GM21619 (cell line): ENCODE results near the gene IGFBP2.

Experiments
- ATAC-seq: cut with Tn5 transposase; IDR thresholded peaks from one replicate; pipeline ENCODE4 v1.9.1; 2021; ENCODE audit not compliant: unreplicated experiment

Gene IGFBP2

GRCh38 chr2:216661051-216661450 is 27.8 kb downstream of the IGFBP2 start:
- no peak for ATAC-seq

DNA sequence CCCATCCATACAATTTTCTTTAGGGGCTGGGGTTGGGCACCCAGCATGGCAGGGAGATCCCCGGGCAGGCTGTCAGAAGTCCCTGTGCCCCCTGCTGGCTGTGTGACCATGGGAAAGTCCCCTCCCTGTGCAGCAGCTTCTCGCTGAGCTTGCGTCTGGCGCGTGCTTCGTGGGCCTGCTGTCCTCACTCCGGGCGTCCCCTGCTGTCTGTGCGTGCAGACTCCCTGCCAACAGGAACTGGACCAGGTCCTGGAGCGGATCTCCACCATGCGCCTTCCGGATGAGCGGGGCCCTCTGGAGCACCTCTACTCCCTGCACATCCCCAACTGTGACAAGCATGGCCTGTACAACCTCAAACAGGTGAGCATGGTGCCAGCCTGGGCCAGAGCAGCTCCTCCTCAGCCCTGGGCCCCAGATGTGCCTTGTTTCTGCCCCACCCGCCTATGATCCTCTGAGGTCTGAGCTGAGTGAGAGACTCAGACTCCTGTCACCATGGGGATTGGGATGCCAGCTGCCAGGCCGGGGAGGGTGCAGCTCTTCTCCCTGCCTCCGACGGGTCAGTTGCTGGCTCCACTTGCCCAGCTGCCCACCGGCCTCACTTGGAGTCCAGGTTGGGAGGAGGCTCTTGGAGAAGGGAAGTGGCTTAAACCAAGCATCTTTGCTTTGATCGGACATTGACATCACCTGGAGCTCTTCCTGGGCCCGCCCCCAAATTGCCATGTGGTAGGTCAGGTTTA is 28.6 kb downstream of the IGFBP2 start:
- no peak for ATAC-seq

- no peak for ATAC-seq
These were observed 29.9 kb downstream of the IGFBP2 start for GRCh38 chr2:216663106-216663505.

DNA sequence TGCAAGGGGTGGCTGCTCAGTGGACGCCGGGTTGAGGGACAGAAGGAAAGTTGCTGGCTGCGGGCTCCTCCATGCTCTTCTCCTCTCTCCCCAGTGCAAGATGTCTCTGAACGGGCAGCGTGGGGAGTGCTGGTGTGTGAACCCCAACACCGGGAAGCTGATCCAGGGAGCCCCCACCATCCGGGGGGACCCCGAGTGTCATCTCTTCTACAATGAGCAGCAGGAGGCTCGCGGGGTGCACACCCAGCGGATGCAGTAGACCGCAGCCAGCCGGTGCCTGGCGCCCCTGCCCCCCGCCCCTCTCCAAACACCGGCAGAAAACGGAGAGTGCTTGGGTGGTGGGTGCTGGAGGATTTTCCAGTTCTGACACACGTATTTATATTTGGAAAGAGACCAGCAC is 30.6 kb downstream of the IGFBP2 start:
- no peak for ATAC-seq

DNA sequence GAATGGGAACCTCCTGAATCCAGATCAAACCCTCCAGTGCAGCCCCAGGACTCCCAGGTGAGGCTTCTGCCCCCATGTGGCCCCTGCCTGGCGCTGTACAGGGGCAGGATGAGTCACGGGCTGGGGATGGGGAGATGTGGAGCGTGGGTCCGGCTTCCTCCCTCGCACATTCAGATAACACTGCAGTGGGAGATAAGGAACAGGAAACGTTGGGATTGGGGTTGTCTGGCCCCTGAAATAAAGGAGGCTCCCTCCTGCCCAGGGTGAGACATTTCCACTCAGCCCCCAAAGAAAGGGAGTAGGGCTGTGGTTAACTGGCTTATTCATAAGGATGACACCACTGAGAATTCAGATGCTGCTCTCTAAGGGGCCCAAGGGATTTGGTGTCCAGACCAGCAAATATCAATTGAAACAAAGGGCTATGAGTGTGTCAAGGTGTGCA is 31.4 kb downstream of the IGFBP2 start:
- ATAC-seq, result peak; percentile 70

DNA sequence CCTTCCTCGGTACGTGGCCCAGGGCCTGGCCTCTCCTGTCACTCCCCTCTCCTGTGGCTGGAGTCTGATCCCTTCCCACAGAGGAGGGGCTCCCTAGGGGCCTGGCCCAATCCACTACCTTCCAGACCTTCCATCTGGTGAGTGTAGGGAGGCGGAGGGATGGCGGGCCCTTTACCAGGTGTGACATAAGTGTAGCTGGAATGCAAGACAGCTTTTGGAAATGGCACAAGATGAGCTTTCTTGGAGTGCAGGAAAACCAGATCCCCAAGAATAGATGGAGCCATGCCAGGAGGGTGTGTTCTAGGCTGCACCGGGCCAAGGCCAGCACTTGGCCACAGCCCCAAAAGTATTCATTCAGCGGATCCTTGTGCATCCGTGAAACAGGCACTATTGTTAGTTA is 32.0 kb downstream of the IGFBP2 start:
- ATAC-seq, result no peak

DNA sequence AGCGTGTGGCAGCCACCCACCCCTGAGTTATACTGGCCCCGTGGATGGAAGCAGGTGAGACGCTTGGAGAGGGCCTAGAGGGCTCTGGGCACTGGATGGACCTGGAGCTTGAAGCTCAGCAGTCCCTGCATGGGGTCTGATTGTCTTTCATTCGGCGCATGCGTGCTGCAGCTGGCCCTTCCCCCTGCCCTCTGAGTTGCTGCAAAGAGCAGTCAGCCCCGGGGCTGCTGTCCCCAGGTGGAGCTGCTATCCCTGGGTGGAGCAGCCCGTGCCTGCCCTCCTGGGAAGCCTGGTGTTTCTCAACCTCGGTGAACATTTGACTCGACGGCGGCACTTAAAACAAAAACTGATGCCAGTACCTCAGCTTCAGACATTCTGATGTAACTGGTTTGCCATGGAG is 32.5 kb downstream of the IGFBP2 start:
- ATAC-seq, result no peak

- peak; percentile 74 for ATAC-seq
These were observed 33.4 kb downstream of the IGFBP2 start for GRCh38 chr2:216666461-216667233.

- ATAC-seq, result no peak
These were observed 37.3 kb downstream of the IGFBP2 start for GRCh38 chr2:216670266-216671080.

GRCh38 chr2:216671081-216671411 is 37.8 kb downstream of the IGFBP2 start:
- no peak for ATAC-seq

- ATAC-seq, result no peak
These were observed 38.6 kb downstream of the IGFBP2 start for GRCh38 chr2:216671791-216672343.

DNA sequence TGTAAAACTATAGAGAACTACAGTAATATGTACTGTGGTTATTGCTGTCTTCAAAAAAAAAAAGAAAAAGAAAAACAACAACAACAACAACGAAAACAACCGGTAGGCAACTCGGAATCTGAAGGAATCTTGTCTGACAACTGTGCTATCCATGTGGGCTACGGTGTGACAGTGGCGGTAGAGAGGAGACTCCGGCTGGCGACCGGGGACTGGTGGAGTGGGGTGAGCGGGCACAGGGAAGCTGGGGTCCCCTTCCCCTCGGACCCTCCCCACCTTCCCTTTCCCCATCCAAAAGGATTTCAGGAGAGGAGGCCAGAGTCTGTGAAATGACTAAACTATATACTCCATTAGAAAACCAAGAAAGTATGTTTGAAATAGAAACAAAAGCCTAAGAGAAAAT is 39.2 kb downstream of the IGFBP2 start:
- ATAC-seq, result no peak

GRCh38 chr2:216673021-216673420 is 39.8 kb downstream of the IGFBP2 start:
- no peak for ATAC-seq

DNA sequence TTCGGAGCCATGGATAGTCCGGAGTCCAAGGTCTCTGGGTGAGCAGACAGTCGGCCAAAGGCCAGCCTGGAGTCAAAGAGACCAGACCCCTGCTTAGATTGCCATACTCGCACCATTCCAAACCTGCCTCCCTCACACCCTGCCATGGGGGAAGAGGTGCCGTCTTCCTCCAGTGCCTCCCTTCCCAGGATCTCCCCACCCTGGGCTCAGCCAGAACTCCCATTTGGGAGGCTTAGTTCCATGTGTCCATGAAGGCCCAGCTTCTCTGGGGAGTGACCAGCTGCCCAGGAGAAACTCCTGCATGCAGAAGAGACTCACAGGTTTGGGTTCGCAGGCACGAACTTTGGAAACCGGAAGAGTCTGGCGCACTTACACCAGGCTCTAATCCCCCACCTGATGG is 40.4 kb downstream of the IGFBP2 start:
- no peak for ATAC-seq

DNA sequence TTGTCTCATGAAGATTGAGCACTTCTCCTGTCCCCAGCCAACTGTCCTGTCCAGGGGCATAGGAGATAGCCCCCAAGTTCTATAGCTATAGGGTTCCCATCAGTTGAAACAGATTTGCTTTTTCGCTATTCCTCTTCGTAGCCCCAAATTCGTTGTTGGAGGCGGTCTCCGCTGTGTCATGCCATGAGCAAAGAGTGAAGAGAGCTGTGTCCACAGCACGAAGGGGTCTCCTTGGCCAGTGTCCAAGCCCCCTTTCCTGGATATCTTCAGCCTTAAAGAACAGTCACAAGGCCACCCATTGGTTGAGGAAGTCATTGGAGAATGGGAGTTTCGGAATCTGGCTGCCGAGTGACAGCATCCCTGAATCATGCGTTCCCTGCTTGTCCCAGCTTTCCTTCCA is 41.2 kb downstream of the IGFBP2 start:
- ATAC-seq, result no peak

GRCh38 chr2:216676630-216677029 is 43.4 kb downstream of the IGFBP2 start:
- no peak for ATAC-seq

- no peak for ATAC-seq
These were observed 44.3 kb downstream of the IGFBP2 start for GRCh38 chr2:216677439-216678097.

GRCh38 chr2:216678098-216678465 is 44.9 kb downstream of the IGFBP2 start:
- no peak for ATAC-seq

GRCh38 chr2:216678813-216679657 is 45.8 kb downstream of the IGFBP2 start:
- no peak for ATAC-seq

GRCh38 chr2:216679658-216680024 is 46.4 kb downstream of the IGFBP2 start:
- ATAC-seq, result no peak
